ENCODE results near the gene SLIT3.

DNA sequence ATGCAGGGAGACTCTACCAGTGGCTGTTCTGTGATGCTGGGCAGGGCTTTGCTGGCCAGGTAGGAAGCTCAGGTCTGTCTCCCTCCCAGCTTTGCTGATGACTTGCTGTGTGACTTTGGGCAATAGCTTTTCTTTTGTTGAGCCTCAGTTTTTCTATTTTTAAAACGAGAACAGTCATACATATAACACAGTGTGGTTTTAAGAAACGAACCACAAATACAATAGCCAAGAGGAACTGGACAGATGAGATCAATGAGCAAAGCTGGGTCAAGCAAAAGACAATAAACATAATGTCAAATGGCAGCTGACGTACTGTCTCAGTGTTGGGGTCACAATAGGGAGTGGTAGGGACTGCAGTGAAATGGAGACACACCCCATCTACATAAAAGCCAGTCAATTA lies 20.2 kb downstream of the SLIT3 start:
- TF ChIP-seq, protein P1, sequence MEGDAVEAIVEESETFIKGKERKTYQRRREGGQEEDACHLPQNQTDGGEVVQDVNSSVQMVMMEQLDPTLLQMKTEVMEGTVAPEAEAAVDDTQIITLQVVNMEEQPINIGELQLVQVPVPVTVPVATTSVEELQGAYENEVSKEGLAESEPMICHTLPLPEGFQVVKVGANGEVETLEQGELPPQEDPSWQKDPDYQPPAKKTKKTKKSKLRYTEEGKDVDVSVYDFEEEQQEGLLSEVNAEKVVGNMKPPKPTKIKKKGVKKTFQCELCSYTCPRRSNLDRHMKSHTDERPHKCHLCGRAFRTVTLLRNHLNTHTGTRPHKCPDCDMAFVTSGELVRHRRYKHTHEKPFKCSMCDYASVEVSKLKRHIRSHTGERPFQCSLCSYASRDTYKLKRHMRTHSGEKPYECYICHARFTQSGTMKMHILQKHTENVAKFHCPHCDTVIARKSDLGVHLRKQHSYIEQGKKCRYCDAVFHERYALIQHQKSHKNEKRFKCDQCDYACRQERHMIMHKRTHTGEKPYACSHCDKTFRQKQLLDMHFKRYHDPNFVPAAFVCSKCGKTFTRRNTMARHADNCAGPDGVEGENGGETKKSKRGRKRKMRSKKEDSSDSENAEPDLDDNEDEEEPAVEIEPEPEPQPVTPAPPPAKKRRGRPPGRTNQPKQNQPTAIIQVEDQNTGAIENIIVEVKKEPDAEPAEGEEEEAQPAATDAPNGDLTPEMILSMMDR (IDR thresholded peaks at IDR 0.05; ENCODE audit: low read depth, low read length): no peak
- no peak for TF ChIP-seq EZH2phosphoT487 (IDR thresholded peaks at IDR 0.05; ENCODE audit: low read depth)
